ENCODE measurements around the gene HSF4.

DNA sequence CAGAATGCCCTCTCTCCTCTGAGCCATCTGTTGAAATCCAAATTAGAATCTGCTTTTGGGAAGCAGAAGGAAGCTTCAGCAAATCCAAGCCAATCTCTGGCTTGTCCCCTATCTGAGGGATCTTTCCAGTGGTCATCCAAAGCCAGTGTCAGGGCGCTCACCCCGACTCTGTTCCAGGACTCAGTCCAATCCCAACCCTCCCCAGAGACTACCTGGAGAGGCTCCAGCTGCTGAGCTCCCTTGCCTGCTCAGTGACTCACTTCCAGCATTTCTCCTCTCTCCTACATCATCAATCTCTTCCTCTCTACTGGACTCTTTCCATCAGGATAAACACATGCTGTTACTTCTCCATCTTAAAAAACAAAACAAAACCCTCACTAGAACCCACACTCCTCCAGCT lies 16.8 kb downstream of the HSF4 start:
- TF ChIP-seq CTCF (IDR thresholded peaks at IDR 0.05) (no peak), POLR2A (IDR thresholded peaks at IDR 0.05) (no peak)

Data from esophagus squamous epithelium (tissue), 4 donors.